Measurements from ENCODE around the gene EVL.

Gene EVL

GRCh38 chr14:100138082-100138787 lies 73.0 kb downstream of the EVL start:
- no peak overlapping the region for H3K4me3 ChIP-seq (ENCODE audit: low read depth, low read length)
- no peak for TF ChIP-seq CTCF (IDR thresholded peaks at IDR 0.05; ENCODE audit: insufficient read depth, low read depth, low read length, missing control alignments)
- DNase-seq (ENCODE audit: low read depth): peak; percentile 53

- no peak for TF ChIP-seq CTCF (IDR thresholded peaks at IDR 0.05; ENCODE audit: insufficient read depth, low read depth, low read length, missing control alignments)
- no peak overlapping the region for H3K4me3 ChIP-seq (ENCODE audit: low read depth, low read length)
- DNase-seq (ENCODE audit: low read depth): no peak
These were observed 73.7 kb downstream of the EVL start for GRCh38 chr14:100138955-100139354.

- H3K4me3 ChIP-seq (ENCODE audit: low read depth, low read length): no peak overlapping the region
- DNase-seq (ENCODE audit: low read depth): no peak
- TF ChIP-seq CTCF (IDR thresholded peaks at IDR 0.05; ENCODE audit: insufficient read depth, low read depth, low read length, missing control alignments): no peak
These were observed 75.3 kb downstream of the EVL start for GRCh38 chr14:100140452-100141078.

DNA sequence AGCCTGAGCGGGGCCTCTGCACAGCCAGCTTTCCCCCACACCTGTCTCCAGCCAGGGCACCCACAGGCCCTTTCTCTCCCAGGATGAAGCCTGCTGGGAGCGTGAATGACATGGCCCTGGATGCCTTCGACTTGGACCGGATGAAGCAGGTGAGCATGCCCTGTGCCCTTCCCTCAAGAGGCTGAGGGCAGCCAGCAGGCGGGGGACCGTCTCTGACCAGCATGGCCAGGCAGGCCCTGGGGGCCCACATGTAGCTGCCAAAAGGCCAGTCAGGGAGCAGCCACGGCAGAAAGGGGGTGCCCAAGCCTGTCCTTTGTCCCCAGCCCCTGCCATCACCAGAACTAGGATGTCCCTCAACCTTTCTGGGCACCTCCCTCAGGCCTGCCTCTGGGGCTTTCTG lies 75.9 kb downstream of the EVL start:
- no peak overlapping the region for H3K4me3 ChIP-seq (ENCODE audit: low read depth, low read length)
- no peak for TF ChIP-seq CTCF (IDR thresholded peaks at IDR 0.05; ENCODE audit: insufficient read depth, low read depth, low read length, missing control alignments)
- no peak for DNase-seq (ENCODE audit: low read depth)

- TF ChIP-seq CTCF (IDR thresholded peaks at IDR 0.05; ENCODE audit: insufficient read depth, low read depth, low read length, missing control alignments): no peak
- H3K4me3 ChIP-seq (ENCODE audit: low read depth, low read length): no peak overlapping the region
- no peak for DNase-seq (ENCODE audit: low read depth)
These were observed 77.1 kb downstream of the EVL start for GRCh38 chr14:100142073-100143040.

- DNase-seq (ENCODE audit: low read depth): no peak
- TF ChIP-seq CTCF (IDR thresholded peaks at IDR 0.05; ENCODE audit: insufficient read depth, low read depth, low read length, missing control alignments): no peak
- no peak overlapping the region for H3K4me3 ChIP-seq (ENCODE audit: low read depth, low read length)
These were observed 78.3 kb downstream of the EVL start for GRCh38 chr14:100143523-100143922.
